Measurements from ENCODE around the gene ARFGAP2.

Gene ARFGAP2

DNA sequence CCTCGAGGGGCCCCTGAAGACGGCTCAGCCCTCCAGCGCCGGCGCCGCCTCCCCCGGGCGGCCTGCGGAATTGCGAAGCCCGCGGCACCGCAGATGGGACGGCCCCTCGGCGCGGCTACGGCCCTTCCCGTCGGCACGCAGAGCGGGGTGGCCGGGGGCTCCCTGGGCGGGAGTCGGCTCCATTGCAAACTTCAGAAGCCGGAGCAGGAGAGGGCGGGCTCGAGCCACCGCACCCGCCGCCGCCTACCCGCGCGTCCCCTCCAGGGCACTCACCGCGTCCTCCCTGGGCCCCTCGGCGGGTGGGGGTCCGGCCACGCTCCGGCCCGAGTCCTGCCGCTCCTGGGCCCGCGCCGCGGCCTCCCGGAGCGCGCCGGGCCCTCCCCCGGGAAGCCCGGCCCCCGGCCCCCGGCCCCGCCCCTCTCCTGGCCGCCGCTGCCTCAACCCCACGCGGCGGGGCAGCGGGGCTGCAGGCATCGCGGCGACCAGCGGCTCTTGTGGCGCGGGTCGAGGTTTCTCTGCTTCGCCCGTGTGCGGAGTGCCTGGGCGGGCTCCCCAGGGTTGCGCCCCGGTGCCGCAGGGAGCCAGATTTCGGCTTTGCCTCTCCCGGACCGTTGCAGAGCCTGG, 9.5 kb upstream of the ARFGAP2 start, which contains the start of gene PACSIN3:
PACSIN3 (minus strand) TSS at position 359 of the 624 bp plus-strand sequence. CDS start 3,707 bp downstream, outside the sequence.
- TF ChIP-seq, protein P1, sequence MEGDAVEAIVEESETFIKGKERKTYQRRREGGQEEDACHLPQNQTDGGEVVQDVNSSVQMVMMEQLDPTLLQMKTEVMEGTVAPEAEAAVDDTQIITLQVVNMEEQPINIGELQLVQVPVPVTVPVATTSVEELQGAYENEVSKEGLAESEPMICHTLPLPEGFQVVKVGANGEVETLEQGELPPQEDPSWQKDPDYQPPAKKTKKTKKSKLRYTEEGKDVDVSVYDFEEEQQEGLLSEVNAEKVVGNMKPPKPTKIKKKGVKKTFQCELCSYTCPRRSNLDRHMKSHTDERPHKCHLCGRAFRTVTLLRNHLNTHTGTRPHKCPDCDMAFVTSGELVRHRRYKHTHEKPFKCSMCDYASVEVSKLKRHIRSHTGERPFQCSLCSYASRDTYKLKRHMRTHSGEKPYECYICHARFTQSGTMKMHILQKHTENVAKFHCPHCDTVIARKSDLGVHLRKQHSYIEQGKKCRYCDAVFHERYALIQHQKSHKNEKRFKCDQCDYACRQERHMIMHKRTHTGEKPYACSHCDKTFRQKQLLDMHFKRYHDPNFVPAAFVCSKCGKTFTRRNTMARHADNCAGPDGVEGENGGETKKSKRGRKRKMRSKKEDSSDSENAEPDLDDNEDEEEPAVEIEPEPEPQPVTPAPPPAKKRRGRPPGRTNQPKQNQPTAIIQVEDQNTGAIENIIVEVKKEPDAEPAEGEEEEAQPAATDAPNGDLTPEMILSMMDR (IDR thresholded peaks at IDR 0.05; ENCODE audit: extremely low read depth, missing control alignments): no peak
- peak; percentile 85 for DNase-seq (ENCODE audit: low spot score)

DNA sequence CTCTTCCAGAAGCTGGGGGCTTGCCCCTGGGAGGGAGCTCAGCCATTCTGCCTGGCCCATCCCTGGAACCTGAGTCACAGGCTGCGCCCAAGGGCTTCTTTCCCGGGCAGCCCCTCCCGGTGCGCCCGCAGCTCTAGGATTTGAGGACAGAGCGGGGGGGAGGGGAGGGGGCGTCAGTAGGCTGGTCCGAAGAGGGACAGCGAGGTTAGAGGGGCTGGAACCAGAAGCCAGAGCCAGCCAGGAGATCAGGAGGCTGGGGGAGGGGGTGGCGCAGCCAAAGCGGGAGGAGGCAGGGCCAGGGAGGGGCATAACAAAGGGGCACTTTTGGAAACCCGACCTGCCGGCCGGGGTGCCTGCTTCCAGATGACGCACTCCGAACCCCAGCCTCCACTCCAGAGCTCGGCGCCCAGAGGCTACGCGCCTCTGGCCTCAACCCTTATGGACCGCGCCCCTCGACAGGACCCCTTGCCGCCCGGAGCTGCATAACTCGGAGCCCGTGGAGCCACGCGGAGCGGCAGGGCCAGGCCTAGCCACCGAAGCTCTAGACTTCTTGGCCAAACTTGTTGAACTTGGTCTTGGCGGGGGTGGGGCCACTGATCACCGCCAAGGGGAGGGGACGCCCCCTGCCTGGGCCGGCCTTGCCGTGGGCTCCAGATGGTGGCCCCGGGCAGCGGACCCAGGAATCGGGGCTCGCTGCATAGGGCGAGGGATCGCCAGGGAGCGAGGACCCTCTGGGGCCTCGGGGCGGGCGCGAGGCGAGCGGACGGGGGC, 8.8 kb upstream of the ARFGAP2 start:
- no peak for DNase-seq (ENCODE audit: low spot score)
- TF ChIP-seq, protein P1 (IDR thresholded peaks at IDR 0.05; ENCODE audit: extremely low read depth, missing control alignments): no peak

DNA sequence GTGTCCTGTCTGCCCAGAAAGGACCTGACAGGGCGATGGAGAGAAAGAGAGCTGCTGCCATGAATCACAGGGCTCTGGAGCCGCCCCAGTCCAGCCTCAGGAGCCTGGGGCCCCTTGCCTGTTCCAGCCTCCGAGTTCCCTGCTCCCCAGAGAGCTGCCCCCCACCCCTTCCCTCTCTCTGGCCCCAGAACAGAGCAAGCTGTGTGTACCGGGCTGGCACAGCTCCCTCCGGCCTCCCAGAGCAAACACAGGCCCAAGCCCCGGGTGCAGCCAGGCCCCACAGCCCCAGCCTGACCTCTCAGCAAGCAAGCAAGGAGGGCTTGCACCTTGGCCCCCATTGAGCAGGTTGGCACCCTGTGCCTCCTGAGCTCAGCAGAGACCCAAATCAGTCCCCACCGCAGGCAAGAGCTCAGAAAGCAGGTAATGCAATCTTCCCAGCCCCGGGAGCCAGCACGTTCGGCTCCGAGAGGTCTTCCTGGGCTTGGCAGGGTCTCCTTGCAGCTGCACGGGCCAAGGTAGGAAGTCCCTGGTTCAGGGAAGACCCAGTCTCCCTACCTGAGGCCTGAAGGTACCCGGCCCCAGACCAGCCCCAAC, 8.1 kb upstream of the ARFGAP2 start:
- DNase-seq (ENCODE audit: low spot score): no peak
- TF ChIP-seq, protein P1 (IDR thresholded peaks at IDR 0.05; ENCODE audit: extremely low read depth, missing control alignments): no peak

DNA sequence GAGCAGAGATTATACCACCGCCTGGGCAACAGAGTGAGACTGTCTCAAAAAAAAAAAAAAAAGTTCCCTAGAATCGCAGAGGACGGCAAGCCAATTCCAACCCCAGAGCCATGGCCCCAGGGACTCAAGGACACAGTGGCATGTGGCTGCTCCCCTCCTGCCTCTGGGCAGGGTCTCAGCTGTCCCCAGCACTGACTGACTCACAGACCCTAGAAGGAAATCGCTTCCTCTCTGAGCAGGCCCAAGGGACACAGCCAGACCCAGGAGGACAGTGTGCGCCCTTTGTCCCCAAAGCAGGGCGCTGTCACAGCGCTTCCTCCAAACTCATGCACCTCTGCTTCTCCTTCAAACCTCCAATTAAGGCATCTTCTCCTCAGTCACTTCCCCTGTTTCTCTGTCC, 7.3 kb upstream of the ARFGAP2 start:
- TF ChIP-seq, protein P1 (IDR thresholded peaks at IDR 0.05; ENCODE audit: extremely low read depth, missing control alignments): no peak
- DNase-seq (ENCODE audit: low spot score): no peak

DNA sequence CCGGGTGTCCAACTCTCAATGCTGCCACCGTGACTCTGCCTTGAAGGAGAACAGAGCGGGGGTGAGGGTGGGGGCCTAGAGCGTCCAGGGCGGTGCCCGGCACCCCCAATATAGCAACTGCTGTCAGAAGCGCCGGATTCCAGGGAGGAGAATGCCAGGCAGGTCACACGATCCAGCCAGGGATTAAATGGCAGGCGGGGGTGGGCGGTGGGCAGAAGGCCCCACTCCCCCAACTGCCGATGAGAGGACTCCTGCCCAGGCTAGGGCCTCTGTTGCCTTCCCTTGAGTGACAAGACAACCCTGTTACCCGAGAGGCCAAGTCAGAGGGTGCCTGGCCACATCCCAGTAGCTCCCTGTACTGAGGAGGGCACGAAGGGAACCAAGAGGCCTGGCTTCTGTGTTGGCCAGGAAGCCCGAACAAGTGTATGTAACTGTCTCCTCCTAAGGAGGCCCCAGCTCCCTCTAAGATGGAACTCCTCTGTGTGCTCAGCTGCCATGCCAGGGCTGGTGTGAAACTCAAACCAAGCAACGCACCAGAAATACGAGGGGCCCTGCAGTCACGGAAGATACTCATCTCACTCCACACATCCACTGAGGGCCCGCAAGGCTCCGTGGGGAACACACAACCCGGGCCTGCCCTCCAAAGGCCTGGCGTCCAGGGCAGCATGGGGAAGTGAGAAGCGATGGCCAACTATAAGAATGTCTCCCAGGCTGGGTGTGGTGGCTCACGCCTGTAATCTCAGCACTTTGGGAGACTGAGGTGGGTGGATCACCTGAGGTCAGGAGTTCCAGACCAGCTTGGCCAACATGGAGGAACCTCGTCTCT, 6.6 kb upstream of the ARFGAP2 start:
- TF ChIP-seq, protein P1 (IDR thresholded peaks at IDR 0.05; ENCODE audit: extremely low read depth, missing control alignments): no peak
- DNase-seq (ENCODE audit: low spot score): no peak

DNA sequence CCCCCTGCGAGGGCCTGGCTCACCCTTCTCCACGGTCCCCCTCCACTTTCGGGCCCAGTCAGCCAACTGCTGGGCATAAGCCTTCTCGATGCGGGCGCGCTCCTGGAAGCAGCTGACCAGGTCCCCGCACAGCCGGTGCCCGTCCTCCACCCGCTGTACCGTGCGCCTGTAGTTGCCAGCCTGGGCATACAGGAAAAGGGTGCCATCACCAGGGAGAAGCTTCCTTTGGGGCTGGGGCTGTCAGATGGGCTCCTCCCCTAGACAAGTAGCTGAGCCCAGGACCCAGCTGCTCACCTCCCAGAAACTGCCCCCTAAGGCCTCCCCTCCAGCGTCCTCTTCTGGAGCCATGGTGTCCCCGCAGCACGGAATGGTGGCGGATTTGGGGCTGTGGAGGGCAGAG, 5.7 kb upstream of the ARFGAP2 start:
- no peak for DNase-seq (ENCODE audit: low spot score)
- TF ChIP-seq, protein P1 (IDR thresholded peaks at IDR 0.05; ENCODE audit: extremely low read depth, missing control alignments): no peak
